HL-60 (cell line): ENCODE measurements around the gene GNG11.

ENCODE experiments used
- DNase-seq, 2 experiments: peaks; one replicate each; pipeline ENCODE4 v3.0.0-alpha.2; 2010 to 2020; ENCODE audit warnings: low read depth in 1 of 2, low spot score in 1 of 2
- H3K27ac ChIP-seq: fragments of 250-450 bp; sonication (Bioruptor Pico); replicated peaks from 2 replicates; pipeline ENCODE4 v1.5.1; 2020; ENCODE audit warnings: mild to moderate bottlenecking, moderate library complexity
- H3K27me3 ChIP-seq: fragments of 250-450 bp; sonication (Bioruptor Pico); 2 replicates; pipeline ENCODE4 v1.5.1; 2021; ENCODE audit warnings: mild to moderate bottlenecking, moderate library complexity; ENCODE audit not compliant: insufficient read depth, poor library complexity, severe bottlenecking
- H3K4me3 ChIP-seq: replicated peaks from 2 replicates; pipeline ENCODE4 v1.5.1; 2011; ENCODE audit warnings: mild to moderate bottlenecking, control low read depth, low read length; ENCODE audit not compliant: insufficient read depth
- CTCF ChIP-seq: IDR thresholded peaks from one replicate; pipeline ENCODE4 v1.5.1; 2011; ENCODE audit warnings: low read length, control low read depth, inconsistent platforms; ENCODE audit not compliant: insufficient read depth
- GABPA ChIP-seq: IDR thresholded peaks from 2 replicates; pipeline ENCODE4 v1.6.1; 2012; ENCODE audit warnings: low read depth
- POLR2AphosphoS5 ChIP-seq: IDR thresholded peaks from 2 replicates; pipeline ENCODE4 v1.6.1; 2012; ENCODE audit warnings: low read depth
- REST ChIP-seq: IDR thresholded peaks from 2 replicates; pipeline ENCODE4 v1.6.1; 2012; ENCODE audit warnings: low read depth; ENCODE audit not compliant: insufficient replicate concordance
- SPI1 ChIP-seq: IDR thresholded peaks from 2 replicates; pipeline ENCODE4 v1.6.1; 2012; ENCODE audit warnings: low read depth, mild to moderate bottlenecking, borderline replicate concordance

The GNG11 gene

GRCh38 chr7:93883917-93884345 lies 37.6 kb upstream of the GNG11 start:
- peaks cover under 1% of the 10 kb centered on the region for H3K27me3 ChIP-seq
- no peak overlapping the region for H3K27ac ChIP-seq
- no peak overlapping the region for H3K4me3 ChIP-seq
- DNase-seq: no peak
- no peak for TF ChIP-seq CTCF
- TF ChIP-seq SPI1: no peak
- no peak for TF ChIP-seq REST
- TF ChIP-seq POLR2AphosphoS5: no peak
- TF ChIP-seq GABPA: no peak

- H3K4me3 ChIP-seq: no peak overlapping the region
- H3K27me3 ChIP-seq: peaks cover 7% of the 10 kb centered on the region
- TF ChIP-seq CTCF: no peak
- TF ChIP-seq GABPA: no peak
- no peak for TF ChIP-seq SPI1
- no peak for TF ChIP-seq POLR2AphosphoS5
- no peak for TF ChIP-seq REST
- no peak for DNase-seq
- no peak overlapping the region for H3K27ac ChIP-seq
Measured at GRCh38 chr7:93884541-93884940, 37.0 kb upstream of the GNG11 start.

- DNase-seq: no peak
- Histone ChIP-seq H3K27ac (no peak overlapping the region), H3K27me3 (peaks cover 19% of the 10 kb centered on the region), H3K4me3 (no peak overlapping the region)
- TF ChIP-seq REST: no peak
- TF ChIP-seq POLR2AphosphoS5: no peak
- TF ChIP-seq GABPA: no peak
- TF ChIP-seq SPI1: no peak
- no peak for TF ChIP-seq CTCF
Measured at GRCh38 chr7:93889261-93889660, 32.3 kb upstream of the GNG11 start.
